Measurements from ENCODE around the gene UFC1.

DNA sequence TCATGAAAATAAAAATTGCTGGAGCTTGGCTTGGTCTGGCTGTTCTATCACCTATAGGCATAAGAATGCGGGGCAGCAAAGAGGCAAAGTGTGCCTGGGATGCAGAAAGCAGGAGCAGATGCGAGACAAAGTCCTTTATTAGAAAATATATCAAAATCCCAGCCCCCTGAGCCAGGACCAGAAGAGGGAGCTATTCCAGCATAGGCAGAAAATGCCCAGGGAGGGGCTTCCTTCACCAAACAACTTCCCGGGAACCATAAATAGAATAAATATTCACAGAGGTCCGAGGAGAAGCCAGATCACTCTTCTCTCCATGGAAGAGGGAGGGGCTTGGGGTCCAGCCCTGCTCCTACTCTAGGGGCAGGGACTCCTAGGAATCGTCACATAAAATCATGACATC, 17.4 kb downstream of the UFC1 start:
- TF ChIP-seq, protein P1, sequence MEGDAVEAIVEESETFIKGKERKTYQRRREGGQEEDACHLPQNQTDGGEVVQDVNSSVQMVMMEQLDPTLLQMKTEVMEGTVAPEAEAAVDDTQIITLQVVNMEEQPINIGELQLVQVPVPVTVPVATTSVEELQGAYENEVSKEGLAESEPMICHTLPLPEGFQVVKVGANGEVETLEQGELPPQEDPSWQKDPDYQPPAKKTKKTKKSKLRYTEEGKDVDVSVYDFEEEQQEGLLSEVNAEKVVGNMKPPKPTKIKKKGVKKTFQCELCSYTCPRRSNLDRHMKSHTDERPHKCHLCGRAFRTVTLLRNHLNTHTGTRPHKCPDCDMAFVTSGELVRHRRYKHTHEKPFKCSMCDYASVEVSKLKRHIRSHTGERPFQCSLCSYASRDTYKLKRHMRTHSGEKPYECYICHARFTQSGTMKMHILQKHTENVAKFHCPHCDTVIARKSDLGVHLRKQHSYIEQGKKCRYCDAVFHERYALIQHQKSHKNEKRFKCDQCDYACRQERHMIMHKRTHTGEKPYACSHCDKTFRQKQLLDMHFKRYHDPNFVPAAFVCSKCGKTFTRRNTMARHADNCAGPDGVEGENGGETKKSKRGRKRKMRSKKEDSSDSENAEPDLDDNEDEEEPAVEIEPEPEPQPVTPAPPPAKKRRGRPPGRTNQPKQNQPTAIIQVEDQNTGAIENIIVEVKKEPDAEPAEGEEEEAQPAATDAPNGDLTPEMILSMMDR (IDR thresholded peaks at IDR 0.05): no peak
- TF ChIP-seq POLR2A (IDR thresholded peaks at IDR 0.05): no peak

Measured in esophagus squamous epithelium (tissue), 4 donors.